Hindlimb muscle (tissue), 1 donor: ENCODE measurements around the gene ROPN1B. TPM values are rescaled to one million over a fixed set of nuclear protein-coding genes. Genes with fewer than 3 reads are reported as not detected.

Experiments used
- DNase-seq: peaks from one replicate; pipeline ENCODE4 v3.0.0-alpha.2; 2013
- polyA plus RNA-seq: library from polyadenylated mRNA; unstranded; fragments of 120-200 nt; gene quantifications from one replicate; pipeline ENCODE4 v1.2.1, GENCODE V29; 2013; ENCODE audit not compliant: insufficient read length

ROPN1B gene
- polyA plus RNA-seq, 1 donor: 0.19 TPM

DNA sequence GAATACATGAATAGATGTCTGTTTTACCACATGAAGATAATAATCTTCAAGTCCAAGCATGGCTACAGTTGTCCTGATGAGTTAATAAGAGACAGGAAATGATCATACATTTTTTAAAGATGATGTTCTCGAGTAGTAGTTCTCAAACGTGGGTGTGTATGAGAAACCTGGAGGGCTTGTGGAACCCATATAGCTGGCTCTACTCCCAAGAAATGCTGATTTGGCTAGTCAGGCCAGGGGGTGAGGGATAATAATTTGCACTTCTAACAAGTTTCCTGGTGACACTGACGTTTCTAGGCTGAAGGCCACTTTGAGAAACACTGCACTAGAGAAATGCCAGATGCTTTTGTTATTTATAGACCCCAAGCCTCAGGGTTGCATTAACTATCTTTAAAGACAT, 37.0 kb downstream of the ROPN1B start:
- DNase-seq: no peak

DNA sequence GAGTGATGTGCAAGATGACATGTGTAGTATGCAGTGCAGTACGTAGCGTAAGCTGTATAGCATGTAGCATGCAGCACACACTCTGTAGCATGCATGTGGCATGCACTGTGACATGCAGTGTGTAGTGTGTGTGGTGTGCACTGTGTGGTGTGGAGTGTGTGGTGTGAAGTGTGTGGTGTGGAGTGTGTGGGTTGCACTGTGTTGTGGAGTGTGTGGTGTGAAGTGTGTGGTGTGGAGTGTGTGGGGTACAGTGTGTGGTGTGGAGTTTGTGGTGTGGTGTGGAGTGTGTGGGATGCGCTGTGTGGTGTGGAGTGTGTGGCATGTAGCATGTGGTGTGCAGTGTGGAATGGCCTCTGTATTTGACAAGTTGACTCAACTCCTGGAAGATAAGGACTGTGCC, 39.2 kb downstream of the ROPN1B start:
- no peak for DNase-seq

- DNase-seq: no peak
Measured at GRCh38 chr3:126009181-126009580, 40.2 kb downstream of the ROPN1B start.

- DNase-seq: no peak
Measured at GRCh38 chr3:126013751-126014156, 44.8 kb downstream of the ROPN1B start.

GRCh38 chr3:126014252-126014651, 45.3 kb downstream of the ROPN1B start:
- DNase-seq: peak; percentile 12

- no peak for DNase-seq
Measured at GRCh38 chr3:126015075-126015474, 46.1 kb downstream of the ROPN1B start.

DNA sequence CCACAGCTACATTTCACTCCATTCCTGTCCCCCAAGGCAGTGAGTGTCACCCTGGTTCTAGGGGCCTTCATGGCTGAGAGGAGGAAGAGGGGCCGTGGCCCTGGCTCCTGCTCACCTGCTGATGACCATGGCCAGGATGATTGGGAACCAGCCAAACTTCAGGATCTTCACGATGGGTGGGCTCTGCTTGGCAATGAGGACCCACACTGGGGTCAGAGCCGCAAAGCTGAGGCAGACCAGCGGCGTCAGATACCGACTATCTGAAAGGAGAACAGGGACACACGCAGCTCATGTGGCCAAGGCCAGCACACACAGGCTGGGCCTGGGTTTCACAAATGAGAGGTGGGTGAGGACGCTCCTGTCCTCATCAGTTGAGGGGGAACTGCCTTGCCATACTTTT, 47.6 kb downstream of the ROPN1B start:
- DNase-seq: no peak

DNA sequence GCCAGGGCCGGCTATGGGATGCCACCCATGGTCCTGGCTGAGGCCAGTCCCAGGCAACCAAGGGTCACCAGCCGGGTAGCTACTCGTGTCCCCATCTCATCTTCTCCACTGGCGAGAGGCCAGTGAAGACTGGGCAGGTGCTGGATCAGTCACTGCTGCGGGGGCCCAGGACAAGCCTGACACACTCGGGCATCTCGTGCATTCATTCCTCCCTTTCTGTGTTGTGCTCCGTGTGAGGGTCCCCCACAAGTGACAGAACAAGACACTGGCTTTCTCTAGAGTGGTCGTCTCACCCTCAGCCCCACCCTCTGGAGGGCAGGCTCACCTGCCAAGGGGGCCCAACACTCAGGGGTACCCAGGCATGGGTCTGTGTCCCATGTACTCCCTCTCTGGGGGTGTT, 48.4 kb downstream of the ROPN1B start:
- DNase-seq: no peak

- DNase-seq: no peak
Measured at GRCh38 chr3:126018545-126018944, 49.6 kb downstream of the ROPN1B start.

DNA sequence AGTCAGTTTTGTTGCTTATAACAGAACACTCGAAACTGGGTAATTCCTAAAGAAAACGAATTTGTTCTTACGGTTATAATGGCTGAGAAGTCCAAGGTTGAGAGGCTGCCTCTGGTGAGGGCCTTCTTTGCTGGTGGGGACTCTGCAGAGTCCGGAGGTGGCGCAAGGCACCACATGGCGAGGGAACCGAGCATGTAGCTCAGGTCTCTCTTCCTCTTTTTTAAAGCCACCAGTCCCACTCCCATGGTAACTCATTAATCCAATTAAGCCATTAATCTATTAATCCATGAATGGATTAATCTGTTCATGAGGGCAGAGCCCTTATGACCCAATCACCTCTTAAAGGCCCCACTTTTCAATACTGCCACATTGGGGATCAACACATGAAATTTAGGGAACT, 50.0 kb downstream of the ROPN1B start:
- DNase-seq: no peak

GRCh38 chr3:126019683-126020082, 50.7 kb downstream of the ROPN1B start:
- DNase-seq: no peak

DNA sequence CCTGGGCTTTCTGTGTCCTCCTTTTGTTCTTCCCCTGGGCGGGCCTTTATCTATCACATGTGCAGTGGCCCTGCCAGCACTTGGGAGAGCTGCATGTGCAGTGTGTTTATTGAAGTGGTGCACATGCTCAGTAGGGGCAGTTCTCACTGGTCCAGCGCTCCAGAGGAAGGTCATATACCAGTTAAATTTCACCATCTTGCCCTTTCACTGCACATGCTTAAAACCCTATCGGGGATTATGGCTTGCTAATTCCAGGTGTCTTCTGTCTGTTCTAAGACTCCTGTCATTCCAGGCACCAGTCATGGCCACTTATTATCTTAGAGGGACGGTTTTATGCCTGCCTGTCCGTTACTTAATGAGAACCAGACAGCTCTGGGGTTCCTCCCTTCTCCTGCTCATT, 52.2 kb downstream of the ROPN1B start:
- DNase-seq: no peak

GRCh38 chr3:126021702-126022101, 52.7 kb downstream of the ROPN1B start:
- DNase-seq: no peak

DNA sequence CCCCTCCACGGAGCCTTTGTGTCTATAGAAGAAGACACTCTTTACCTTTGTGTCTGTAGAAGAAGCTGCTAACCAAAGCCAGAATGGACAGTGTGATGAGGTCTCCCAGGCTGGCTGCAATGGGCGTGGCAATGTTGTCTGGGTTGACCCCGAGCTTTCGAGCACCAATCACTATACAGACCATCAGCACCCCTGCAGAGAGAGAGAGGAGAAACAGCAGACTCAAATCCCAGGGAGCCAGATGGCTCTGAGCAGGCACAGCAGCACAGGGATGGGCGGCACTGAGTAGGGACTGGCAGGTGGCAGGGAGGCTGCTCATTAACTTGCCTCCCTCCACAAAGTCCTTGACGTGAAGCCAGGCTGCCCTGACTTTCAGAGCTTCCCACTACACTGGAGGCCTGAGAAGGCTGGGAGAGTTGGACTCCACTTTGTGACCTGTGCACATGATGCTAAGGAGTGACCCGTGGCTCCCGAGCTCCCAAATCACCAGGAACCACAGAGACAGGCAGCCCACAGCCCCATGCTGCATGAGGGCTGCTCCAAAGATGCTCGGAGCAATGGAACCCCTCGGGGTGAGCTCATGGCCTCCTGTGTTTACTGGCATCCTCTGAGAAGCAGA, 53.9 kb downstream of the ROPN1B start:
- no peak for DNase-seq

GRCh38 chr3:126023390-126023789, 54.4 kb downstream of the ROPN1B start:
- no peak for DNase-seq

- no peak for DNase-seq
Measured at GRCh38 chr3:126024049-126024854, 55.3 kb downstream of the ROPN1B start.

- DNase-seq: no peak
Measured at GRCh38 chr3:126025116-126025729, 56.2 kb downstream of the ROPN1B start.

DNA sequence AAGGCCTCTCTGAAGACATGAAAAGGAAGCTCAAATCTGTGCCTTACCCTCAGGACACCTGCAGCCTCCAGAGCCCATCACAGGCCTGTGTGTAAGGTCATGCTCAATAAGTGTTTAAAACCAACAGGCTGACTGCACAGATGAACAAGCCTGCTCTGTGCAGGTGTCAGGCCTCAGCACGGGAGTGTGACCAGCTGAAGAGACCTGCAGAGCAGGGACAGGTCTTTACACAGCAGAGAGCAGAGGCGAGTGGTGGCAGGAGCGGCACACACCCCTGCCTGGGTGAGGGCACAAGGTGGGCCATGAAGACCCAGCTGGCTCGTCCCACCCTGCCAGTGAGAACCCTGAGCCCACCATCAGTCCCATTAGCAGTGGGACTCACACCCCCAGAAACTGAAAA, 56.9 kb downstream of the ROPN1B start:
- DNase-seq: no peak

GRCh38 chr3:126026277-126026751, 57.3 kb downstream of the ROPN1B start:
- no peak for DNase-seq

- no peak for DNase-seq
Measured at GRCh38 chr3:126026761-126027160, 57.8 kb downstream of the ROPN1B start.

GRCh38 chr3:126028096-126028495, 59.1 kb downstream of the ROPN1B start:
- DNase-seq: no peak

DNA sequence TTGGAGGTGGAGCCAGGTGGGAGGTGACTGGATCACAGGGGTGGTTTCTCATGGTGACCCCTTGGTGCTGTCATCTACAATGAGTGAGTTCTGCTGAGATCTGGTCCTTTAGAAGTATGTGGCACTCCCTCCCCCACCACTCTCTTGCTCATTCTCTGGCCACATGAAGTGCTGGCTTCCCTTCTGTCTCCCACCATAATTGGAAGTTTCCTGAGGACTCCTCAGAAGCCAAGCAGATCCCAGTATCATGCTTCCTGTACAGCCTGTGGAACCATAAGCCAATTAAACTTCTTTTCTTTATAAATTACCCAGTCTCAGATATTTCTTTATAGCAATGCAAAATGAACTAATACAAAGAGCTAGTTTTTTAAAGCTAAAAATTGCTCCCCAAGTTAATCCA, 60.3 kb downstream of the ROPN1B start:
- no peak for DNase-seq

DNA sequence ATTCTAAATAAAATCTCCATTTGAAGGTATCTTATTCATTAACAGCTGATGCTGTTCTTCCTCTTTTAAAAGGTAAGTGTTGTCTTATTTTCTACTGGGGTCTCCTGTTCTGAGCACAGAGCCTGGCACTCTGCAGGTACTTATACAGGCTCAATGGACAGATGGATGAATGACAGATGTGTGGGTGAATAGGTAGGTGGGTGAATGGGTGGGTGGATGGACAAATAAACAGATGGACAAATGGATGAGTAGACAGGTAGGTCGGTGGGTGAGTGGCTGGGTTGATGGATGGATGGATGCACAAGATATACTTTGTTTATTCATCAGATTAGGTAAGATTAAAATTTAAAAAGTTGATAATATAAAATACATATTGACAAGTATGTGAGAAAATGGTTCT, 61.5 kb downstream of the ROPN1B start:
- no peak for DNase-seq

DNA sequence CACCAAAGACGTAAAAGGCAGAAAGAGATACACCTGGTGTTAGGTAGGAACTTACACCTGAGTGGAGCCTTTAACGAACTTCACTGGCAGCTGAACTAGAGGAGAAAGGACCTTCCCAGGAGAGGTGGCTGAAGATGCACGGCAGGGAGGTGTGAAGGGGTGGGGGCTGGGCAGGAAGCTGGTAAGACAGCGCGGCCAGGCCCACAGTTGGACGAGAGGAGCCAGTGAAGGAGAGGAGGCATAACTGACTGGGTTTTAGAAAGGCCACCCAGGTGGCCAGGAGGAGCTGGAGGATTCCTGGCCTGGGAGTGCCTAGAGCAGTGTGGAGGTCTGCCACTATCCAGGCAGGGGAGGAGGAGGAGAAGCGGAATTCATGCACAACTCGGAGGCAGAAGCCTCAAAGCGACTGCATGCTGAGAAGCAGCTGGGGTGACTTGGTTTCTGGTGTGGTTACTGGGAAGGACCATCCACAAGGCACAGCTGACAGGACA, 63.0 kb downstream of the ROPN1B start:
- no peak for DNase-seq
